ENCODE results near the gene DTNBP1. TPM values are rescaled to one million over a fixed set of nuclear protein-coding genes. Genes with fewer than 3 reads are reported as not detected.

DTNBP1 gene
- total RNA-seq, 1 donor from 2014 or later: 11.0 TPM

DNA sequence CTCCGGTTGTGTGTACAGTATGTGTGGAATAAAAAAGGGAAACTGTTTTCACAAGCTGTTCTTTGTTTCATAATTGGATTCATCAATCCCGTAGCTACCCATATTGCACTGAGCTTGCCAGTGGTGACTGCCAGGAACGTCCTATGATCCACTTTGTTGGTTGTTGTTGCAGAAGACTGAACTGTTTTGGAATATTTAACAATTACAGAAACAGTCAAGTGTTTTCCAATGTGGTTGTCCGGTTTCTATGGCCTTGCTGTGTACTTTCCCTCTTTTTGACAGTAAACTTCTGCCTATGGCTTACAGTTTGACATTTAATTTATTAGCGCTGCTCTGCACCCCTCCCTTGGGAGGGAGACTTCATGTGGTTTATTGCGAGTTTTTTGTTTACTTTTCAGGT is 141.2 kb downstream of the DTNBP1 start:
- TF ChIP-seq, protein P1, sequence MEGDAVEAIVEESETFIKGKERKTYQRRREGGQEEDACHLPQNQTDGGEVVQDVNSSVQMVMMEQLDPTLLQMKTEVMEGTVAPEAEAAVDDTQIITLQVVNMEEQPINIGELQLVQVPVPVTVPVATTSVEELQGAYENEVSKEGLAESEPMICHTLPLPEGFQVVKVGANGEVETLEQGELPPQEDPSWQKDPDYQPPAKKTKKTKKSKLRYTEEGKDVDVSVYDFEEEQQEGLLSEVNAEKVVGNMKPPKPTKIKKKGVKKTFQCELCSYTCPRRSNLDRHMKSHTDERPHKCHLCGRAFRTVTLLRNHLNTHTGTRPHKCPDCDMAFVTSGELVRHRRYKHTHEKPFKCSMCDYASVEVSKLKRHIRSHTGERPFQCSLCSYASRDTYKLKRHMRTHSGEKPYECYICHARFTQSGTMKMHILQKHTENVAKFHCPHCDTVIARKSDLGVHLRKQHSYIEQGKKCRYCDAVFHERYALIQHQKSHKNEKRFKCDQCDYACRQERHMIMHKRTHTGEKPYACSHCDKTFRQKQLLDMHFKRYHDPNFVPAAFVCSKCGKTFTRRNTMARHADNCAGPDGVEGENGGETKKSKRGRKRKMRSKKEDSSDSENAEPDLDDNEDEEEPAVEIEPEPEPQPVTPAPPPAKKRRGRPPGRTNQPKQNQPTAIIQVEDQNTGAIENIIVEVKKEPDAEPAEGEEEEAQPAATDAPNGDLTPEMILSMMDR (IDR thresholded peaks at IDR 0.05; ENCODE audit: insufficient read depth, low read length, poor library complexity, severe bottlenecking): no peak
- Histone ChIP-seq H3K27me3 (ENCODE audit: control insufficient read depth, insufficient read depth, low read length) (no peaks in the 10 kb centered on the region), H3K4me3 (ENCODE audit: low read depth, low read length) (no peak overlapping the region), H3K36me3 (ENCODE audit: control insufficient read depth, insufficient read depth, low read length) (no peaks in the 10 kb centered on the region)
- DNase-seq (ENCODE audit: low read depth): no peak

GRCh38 chr6:15520626-15521203 is 142.1 kb downstream of the DTNBP1 start:
- TF ChIP-seq, protein P1 (IDR thresholded peaks at IDR 0.05; ENCODE audit: insufficient read depth, low read length, poor library complexity, severe bottlenecking): no peak
- Histone ChIP-seq H3K27me3 (ENCODE audit: control insufficient read depth, insufficient read depth, low read length) (no peaks in the 10 kb centered on the region), H3K36me3 (ENCODE audit: control insufficient read depth, insufficient read depth, low read length) (no peaks in the 10 kb centered on the region), H3K4me3 (ENCODE audit: low read depth, low read length) (no peak overlapping the region)
- DNase-seq (ENCODE audit: low read depth): no peak

GRCh38 chr6:15519681-15520080 is 143.1 kb downstream of the DTNBP1 start:
- Histone ChIP-seq H3K36me3 (ENCODE audit: control insufficient read depth, insufficient read depth, low read length) (no peaks in the 10 kb centered on the region), H3K27me3 (ENCODE audit: control insufficient read depth, insufficient read depth, low read length) (no peaks in the 10 kb centered on the region), H3K4me3 (ENCODE audit: low read depth, low read length) (no peak overlapping the region)
- no peak for DNase-seq (ENCODE audit: low read depth)
- TF ChIP-seq, protein P1 (IDR thresholded peaks at IDR 0.05; ENCODE audit: insufficient read depth, low read length, poor library complexity, severe bottlenecking): no peak

- Histone ChIP-seq H3K4me3 (ENCODE audit: low read depth, low read length) (no peak overlapping the region), H3K27me3 (ENCODE audit: control insufficient read depth, insufficient read depth, low read length) (no peaks in the 10 kb centered on the region), H3K36me3 (ENCODE audit: control insufficient read depth, insufficient read depth, low read length) (no peaks in the 10 kb centered on the region)
- TF ChIP-seq, protein P1 (IDR thresholded peaks at IDR 0.05; ENCODE audit: insufficient read depth, low read length, poor library complexity, severe bottlenecking): no peak
- no peak for DNase-seq (ENCODE audit: low read depth)
Observed at GRCh38 chr6:15518878-15519277, 143.9 kb downstream of the DTNBP1 start.

DNA sequence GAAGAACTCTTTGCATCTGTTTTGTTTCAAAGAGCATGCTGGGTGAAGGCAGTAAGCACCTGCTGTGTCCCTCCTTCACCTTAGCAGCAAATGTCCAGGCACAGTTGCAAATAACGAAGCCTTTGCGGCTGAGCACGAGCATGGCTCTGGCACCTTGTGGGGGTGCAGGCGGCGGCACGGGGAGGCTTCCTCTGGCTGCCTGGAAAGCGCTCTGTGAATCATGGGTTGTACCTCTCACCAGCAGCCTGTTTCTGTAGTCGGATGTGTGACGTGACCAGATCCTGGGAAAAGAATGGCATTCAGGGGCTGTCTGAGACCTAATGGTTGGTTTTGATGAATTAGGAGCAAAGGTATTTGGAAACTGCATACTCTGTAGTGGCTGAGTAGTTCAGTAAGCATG is 144.8 kb downstream of the DTNBP1 start:
- TF ChIP-seq, protein P1 (IDR thresholded peaks at IDR 0.05; ENCODE audit: insufficient read depth, low read length, poor library complexity, severe bottlenecking): no peak
- DNase-seq (ENCODE audit: low read depth): no peak
- no peaks in the 10 kb centered on the region for H3K36me3 ChIP-seq (ENCODE audit: control insufficient read depth, insufficient read depth, low read length)
- H3K27me3 ChIP-seq (ENCODE audit: control insufficient read depth, insufficient read depth, low read length): no peaks in the 10 kb centered on the region
- no peak overlapping the region for H3K4me3 ChIP-seq (ENCODE audit: low read depth, low read length)

- TF ChIP-seq, protein P1 (IDR thresholded peaks at IDR 0.05; ENCODE audit: insufficient read depth, low read length, poor library complexity, severe bottlenecking): no peak
- no peak for DNase-seq (ENCODE audit: low read depth)
- Histone ChIP-seq H3K4me3 (ENCODE audit: low read depth, low read length) (no peak overlapping the region), H3K27me3 (ENCODE audit: control insufficient read depth, insufficient read depth, low read length) (no peaks in the 10 kb centered on the region), H3K36me3 (ENCODE audit: control insufficient read depth, insufficient read depth, low read length) (no peaks in the 10 kb centered on the region)
Observed at GRCh38 chr6:15517600-15517999, 145.2 kb downstream of the DTNBP1 start.

Data from kidney epithelial cell (primary cell).